ENCODE results near the gene CATSPERE. TPM values are rescaled to one million over a fixed set of nuclear protein-coding genes. Genes with fewer than 3 reads are reported as not detected.
A peak's percentile ranks its signal among the peaks of the same experiment; 100 is the strongest.

Gene CATSPERE
- total RNA-seq, result 0.54 TPM

- peak; percentile 50 to 74 (median 71) for DNase-seq (ENCODE audit: low read depth in 2 of 3, low spot score in 2 of 3)
Measured at GRCh38 chr1:244461245-244462071, at the start of gene CATSPERE. TSS of gene CATSPERE (plus strand) at chr1:244461273. CDS start at chr1:244461430, 157 bp downstream.

- no peak for DNase-seq (ENCODE audit: low read depth in 2 of 3, low spot score in 2 of 3)
Measured at GRCh38 chr1:244412176-244412575, 48.9 kb upstream of the CATSPERE start.

GRCh38 chr1:244413736-244414135 lies 47.3 kb upstream of the CATSPERE start:
- no peak for DNase-seq (ENCODE audit: low read depth in 2 of 3, low spot score in 2 of 3)

GRCh38 chr1:244414543-244414942 lies 46.5 kb upstream of the CATSPERE start:
- no peak for DNase-seq (ENCODE audit: low read depth in 2 of 3, low spot score in 2 of 3)

GRCh38 chr1:244419024-244419423 lies 42.0 kb upstream of the CATSPERE start:
- DNase-seq (ENCODE audit: low read depth in 2 of 3, low spot score in 2 of 3), result no peak

GRCh38 chr1:244422174-244422573 lies 38.9 kb upstream of the CATSPERE start:
- no peak for DNase-seq (ENCODE audit: low read depth in 2 of 3, low spot score in 2 of 3)

- no peak for DNase-seq (ENCODE audit: low read depth in 2 of 3, low spot score in 2 of 3)
Measured at GRCh38 chr1:244424649-244425334, 36.3 kb upstream of the CATSPERE start.

- DNase-seq (ENCODE audit: low read depth in 2 of 3, low spot score in 2 of 3), result no peak
Measured at GRCh38 chr1:244427647-244428046, 33.4 kb upstream of the CATSPERE start.

- no peak for DNase-seq (ENCODE audit: low read depth in 2 of 3, low spot score in 2 of 3)
Measured at GRCh38 chr1:244429818-244430217, 31.3 kb upstream of the CATSPERE start.

GRCh38 chr1:244431166-244431565 lies 29.9 kb upstream of the CATSPERE start:
- no peak for DNase-seq (ENCODE audit: low read depth in 2 of 3, low spot score in 2 of 3)

- DNase-seq (ENCODE audit: low read depth in 2 of 3, low spot score in 2 of 3), result no peak
Measured at GRCh38 chr1:244435562-244436205, 25.4 kb upstream of the CATSPERE start.

- DNase-seq (ENCODE audit: low read depth in 2 of 3, low spot score in 2 of 3), result no peak
Measured at GRCh38 chr1:244436336-244437085, 24.6 kb upstream of the CATSPERE start.

GRCh38 chr1:244437086-244437468 lies 24.0 kb upstream of the CATSPERE start:
- DNase-seq (ENCODE audit: low read depth in 2 of 3, low spot score in 2 of 3), result no peak

GRCh38 chr1:244439391-244440032 lies 21.6 kb upstream of the CATSPERE start:
- no peak for DNase-seq (ENCODE audit: low read depth in 2 of 3, low spot score in 2 of 3)

- no peak for DNase-seq (ENCODE audit: low read depth in 2 of 3, low spot score in 2 of 3)
Measured at GRCh38 chr1:244442850-244443249, 18.2 kb upstream of the CATSPERE start.

GRCh38 chr1:244444854-244445253 lies 16.2 kb upstream of the CATSPERE start:
- no peak for DNase-seq (ENCODE audit: low read depth in 2 of 3, low spot score in 2 of 3)

GRCh38 chr1:244445320-244446181 lies 15.5 kb upstream of the CATSPERE start:
- DNase-seq (ENCODE audit: low read depth in 2 of 3, low spot score in 2 of 3), result no peak

- DNase-seq (ENCODE audit: low read depth in 2 of 3, low spot score in 2 of 3), result no peak
Measured at GRCh38 chr1:244447024-244447423, 14.0 kb upstream of the CATSPERE start.

GRCh38 chr1:244447552-244447951 lies 13.5 kb upstream of the CATSPERE start:
- DNase-seq (ENCODE audit: low read depth in 2 of 3, low spot score in 2 of 3), result no peak
